ENCODE measurements around the gene ARMC7.

Gene ARMC7

GRCh38 chr17:75088465-75089417 is 21.0 kb upstream of the ARMC7 start:
- TF ChIP-seq CTCF (conservative IDR thresholded peaks at IDR 0.05): no peak
- H3K27ac ChIP-seq: no peak overlapping the region

- H3K27ac ChIP-seq: 0 out of 2 replicates have a peak overlapping the region, but pooled peaks have one; percentile 9
These were observed 18.6 kb upstream of the ARMC7 start for GRCh38 chr17:75090871-75091854.

GRCh38 chr17:75091855-75092327 is 17.9 kb upstream of the ARMC7 start:
- H3K27ac ChIP-seq: no peak overlapping the region
- no peak for TF ChIP-seq CTCF (conservative IDR thresholded peaks at IDR 0.05)

More at GRCh38 chr17:75090871-75091854, 18.6 kb upstream of the ARMC7 start:
- TF ChIP-seq CTCF (conservative IDR thresholded peaks at IDR 0.05): no peak

- no peak for TF ChIP-seq CTCF (conservative IDR thresholded peaks at IDR 0.05)
- H3K27ac ChIP-seq: no peak overlapping the region
These were observed 16.1 kb upstream of the ARMC7 start for GRCh38 chr17:75093548-75094158.

- H3K27ac ChIP-seq: no peak overlapping the region
- no peak for TF ChIP-seq CTCF (conservative IDR thresholded peaks at IDR 0.05)
These were observed 14.8 kb upstream of the ARMC7 start for GRCh38 chr17:75094871-75095399.

GRCh38 chr17:75096082-75096625 is 13.6 kb upstream of the ARMC7 start:
- no peak for TF ChIP-seq CTCF (conservative IDR thresholded peaks at IDR 0.05)
- H3K27ac ChIP-seq: peak overlapping the region; percentile 31; the same call in 1 of the 2 replicates

Data from VCaP (cell line).